ENCODE results near the gene IL1RAPL2.
A peak's percentile ranks its signal among the peaks of the same experiment; 100 is the strongest.
"Not testable (repeated sequence)": the region's sequence is repeated elsewhere in the genome, so short reads cannot be mapped to it uniquely, and the experiment has no call there.

IL1RAPL2 gene

DNA sequence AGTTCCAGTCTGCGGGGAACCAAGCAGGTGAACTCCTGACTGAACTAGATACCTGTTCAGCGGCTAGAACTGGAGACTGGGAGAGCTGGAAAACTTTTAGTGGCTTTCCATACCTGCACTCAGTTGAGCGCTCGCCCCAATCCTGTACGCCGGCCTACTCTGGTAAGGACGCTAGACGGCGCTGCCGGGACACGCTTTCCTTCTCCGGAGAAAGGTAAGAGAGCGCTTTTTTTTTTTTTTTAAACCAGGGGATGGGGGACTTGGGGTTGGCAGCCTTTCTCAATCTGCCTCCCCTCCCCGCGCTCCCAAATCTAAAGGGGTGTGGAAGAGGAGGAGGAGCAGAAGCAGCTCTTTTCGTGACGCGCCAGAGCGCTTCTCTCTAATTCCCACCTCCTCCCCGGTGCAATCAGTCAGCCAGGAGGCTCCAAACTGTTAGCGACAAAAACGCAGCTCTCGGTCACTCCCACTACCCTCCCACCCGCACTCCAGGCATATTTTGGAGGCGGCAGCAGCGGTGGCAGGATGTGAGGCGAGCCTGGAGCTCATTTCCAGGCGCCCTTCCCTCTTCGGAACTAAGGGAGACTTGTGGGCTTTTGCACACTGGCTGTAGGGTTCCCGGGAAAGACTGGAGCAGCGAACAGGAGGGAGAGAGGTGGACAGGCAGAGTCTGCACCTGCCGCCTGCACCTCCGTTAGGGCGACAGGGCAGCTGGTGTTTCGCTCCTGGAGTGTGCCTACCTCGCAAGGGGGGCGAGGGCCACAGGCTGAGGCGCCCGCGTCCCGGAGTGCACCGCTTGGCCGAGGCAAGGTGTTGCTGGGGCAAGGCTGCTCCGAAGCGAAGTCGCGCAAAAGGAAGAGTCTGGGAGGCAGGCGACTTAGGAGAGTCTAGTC lies at the start of gene IL1RAPL2:
TSS of gene IL1RAPL2 (plus strand) at position 409 of the 890 bp plus-strand sequence.
- DNase-seq (ENCODE audit: low spot score), result peak; percentile 63

DNA sequence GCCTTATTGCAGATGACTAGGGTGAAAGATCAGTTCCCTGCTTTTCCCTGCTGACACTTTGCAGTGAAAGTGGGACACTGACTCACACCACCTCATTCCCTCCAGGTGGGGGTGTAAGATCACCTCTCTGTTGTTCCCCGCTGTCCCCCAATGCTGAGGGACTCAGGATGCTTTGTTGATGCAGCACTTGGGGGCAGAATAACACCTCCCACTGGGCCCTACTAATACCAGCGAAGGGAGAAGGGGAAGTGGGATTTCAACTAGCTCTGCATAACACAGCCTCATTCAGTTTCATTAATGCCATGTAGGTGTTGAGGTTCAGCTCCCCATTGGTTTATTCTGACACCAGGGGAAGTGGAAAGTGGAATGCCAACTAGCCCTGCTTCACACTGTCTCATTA lies 43.6 kb upstream of the IL1RAPL2 start:
- no peak for DNase-seq (ENCODE audit: low spot score)

DNA sequence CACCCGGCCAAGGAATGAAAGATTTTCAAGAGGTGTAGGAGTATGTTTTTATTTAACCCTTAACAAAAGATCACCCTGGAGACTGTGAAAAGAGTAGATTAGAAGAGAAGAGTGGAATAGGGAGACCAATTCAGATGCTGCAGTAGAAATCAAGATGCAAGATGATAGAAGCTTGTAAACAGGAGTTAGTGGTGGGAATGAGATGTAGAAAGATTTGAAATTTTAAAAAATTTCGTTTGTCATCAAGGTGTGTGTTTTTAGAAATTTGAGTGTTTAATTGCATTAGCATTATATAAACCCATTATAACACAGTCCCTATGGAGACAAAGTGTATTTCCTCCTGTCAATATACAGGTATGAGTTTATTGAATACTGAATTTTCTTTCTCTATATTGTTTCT lies 42.1 kb upstream of the IL1RAPL2 start:
- no peak for DNase-seq (ENCODE audit: low spot score)

DNA sequence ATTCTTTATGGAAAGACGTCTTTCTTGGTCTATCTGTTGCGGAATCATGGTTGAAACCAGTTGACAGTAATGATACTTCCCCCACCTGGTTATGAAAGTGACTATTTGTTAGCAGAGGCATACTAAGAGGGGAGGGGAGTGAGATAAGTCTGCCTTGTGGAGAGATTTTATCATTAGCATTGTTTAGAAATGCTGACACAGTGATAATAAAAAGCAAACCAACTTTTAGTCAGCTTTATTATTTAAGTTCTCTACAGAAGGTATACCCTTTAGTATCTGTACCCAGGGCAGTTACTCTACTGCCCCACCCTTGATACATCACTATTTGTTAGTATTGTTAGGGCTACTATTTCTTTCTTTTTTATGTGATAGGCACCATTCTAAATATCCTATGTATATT lies 26.9 kb upstream of the IL1RAPL2 start:
- no peak for DNase-seq (ENCODE audit: low spot score)

DNA sequence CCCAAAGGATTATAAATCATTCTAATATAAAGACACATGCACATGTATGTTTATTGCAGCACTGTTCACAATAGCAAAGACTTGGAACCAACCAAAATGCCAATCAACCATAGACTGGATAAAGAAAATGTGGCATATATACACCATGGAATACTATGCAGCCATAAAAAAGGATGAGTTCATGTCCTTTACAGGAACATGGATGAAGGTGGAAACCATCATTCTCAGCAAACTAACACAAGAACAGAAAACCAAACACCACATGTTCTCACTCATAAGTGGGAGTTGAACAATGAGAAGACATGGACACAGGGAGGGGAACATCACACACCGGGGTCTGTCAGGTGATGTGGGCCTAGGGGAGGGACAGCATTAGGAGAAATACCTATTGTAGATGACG lies 23.6 kb upstream of the IL1RAPL2 start:
- not testable (repeated sequence) for DNase-seq (ENCODE audit: low spot score)

DNA sequence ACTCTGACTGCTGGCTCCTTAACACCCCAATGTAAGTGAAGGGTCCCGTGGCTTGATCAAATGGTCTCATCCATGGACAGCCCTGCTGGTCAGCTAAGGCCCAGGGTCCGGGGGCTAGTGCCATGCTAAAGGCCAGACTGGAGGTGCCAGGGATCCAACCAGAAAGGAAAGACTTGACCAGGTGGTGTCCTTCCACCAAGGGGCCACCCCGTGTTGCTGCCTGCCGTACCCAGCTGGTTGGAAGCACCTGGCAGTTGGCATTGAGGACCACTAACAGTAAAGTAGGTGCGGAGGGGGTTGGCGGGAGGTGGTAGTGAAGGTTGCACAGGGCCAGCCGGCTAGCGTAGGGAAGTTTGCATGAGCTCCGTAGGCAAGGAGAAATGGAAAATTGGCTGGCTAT lies 1.7 kb upstream of the IL1RAPL2 start:
- DNase-seq (ENCODE audit: low spot score), result no peak

DNA sequence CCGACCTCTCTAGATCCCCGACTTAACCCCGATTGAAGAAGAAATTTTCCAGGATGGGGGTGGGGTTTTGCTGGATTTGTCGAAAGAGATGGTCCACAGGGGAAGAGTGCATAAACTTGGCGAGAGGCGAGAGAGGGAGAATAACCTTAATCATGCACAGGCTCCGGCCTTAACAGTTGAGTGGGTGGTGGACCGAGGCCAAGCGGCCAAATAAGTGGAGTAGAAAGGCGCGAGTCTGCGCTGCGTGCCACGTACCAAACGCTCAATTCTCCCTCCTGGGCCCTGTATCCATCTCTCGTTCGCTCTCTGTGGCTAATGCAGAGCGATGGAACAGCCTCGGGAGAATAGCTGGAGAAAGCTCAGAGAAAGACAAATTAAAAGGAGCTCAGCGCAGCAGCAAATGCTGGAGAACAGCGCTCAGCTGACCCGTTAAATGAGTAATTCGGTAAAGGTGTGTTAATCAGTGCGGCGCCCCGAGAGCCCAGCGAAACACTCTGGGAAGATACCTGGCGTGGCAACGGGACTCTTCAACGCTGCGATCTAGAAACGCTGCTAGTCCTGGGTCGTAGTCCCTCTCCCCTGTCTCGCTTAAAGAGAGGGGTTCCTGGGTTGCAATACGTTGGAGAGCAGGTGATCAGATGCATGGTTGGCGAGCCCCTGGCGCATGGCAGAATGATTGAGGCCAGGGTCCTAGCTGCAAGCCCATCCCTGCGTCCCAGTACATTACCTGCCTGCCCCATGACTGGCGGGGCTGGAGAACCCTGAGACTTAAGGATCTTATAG lies 887 bp upstream of the IL1RAPL2 start:
- no peak for DNase-seq (ENCODE audit: low spot score)

DNA sequence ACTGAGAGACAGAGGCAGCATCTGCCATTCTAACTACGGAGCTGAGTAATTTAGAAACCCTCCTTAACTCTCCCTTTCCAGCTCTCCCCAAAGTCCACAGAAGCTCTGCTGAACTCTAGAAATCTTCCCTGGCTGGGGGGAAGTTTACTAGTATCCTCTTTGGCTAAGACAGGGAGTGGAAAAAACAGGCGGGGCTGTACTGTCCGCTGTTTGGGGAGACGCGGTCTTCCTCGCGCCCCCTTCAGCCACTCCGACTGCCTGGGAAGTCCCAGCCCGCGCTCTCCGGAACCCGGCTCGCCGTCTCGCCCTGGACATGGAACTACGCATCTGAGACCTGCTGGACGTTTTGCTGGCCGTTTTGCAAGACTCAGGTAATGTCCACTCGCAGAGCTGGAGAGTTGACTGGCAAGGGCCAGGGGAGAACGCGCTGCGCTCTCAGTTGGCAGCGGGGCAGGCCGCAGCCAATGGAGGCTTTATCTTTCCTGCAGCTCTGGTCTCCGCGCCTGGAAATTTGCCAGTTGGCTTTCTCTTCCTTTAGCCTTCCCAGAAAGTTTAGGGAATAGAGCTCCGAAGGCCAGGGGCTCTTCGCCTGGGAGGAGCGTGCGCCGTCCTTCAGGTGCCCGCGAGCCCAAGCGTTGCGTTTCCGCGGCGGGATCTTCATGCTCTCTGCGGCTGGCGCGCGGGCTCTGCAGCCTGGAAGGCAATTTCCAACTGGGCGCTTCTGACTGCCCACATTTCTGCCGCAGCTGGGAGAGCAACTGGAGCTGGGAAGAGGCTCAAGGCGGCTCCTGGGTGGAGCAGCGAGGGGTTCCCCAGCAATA lies 892 bp downstream of the IL1RAPL2 start:
- DNase-seq (ENCODE audit: low spot score), result no peak

DNA sequence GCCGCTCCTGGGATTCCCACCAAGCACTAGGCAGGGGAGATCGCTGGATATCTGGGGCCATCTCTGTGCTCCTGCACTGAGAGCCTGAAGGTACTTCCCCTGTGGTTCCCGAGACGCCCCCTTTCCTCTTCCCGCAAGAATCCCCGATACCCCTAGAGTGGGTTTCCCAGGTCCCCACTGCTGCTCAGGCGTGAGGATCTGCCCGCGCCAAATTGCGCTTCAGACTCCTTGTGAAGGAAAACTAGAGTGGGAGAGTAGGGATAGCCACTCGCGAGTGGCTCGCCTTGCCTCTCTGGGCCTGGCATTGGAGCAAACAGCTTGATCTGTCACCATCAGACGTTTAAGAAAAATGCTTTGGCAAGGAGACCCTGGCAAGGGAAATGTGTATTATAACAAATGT lies 1.5 kb downstream of the IL1RAPL2 start:
- no peak for DNase-seq (ENCODE audit: low spot score)

DNA sequence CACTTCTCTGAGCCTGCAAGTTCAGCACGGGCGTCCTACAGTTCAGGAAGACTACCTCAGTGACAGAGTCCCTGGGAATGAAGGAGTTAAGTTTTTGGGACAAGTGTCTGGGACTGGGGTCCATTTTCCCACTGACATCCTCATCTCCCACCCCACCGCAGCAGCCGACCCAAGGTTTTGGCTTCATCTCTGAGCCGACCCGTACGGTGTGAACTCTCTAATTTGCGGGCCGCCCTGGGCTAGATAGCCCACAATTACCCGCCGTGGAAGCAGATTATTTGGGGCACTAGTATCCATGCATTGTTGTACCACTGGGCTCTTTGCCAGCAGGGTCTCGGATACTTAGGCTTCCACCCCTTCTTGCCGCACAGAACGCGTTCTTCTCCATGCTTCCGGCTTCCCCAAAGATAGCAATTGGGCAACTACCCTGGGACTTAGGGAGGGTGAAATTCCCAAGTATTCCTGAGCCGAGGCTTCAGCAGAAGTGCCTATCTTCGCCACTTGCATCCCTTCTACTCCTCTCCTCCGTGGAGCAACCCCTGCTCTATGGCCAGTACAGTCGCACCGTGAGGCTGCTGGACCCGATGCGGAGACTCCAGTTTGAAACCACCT lies 2.4 kb downstream of the IL1RAPL2 start:
- no peak for DNase-seq (ENCODE audit: low spot score)

DNA sequence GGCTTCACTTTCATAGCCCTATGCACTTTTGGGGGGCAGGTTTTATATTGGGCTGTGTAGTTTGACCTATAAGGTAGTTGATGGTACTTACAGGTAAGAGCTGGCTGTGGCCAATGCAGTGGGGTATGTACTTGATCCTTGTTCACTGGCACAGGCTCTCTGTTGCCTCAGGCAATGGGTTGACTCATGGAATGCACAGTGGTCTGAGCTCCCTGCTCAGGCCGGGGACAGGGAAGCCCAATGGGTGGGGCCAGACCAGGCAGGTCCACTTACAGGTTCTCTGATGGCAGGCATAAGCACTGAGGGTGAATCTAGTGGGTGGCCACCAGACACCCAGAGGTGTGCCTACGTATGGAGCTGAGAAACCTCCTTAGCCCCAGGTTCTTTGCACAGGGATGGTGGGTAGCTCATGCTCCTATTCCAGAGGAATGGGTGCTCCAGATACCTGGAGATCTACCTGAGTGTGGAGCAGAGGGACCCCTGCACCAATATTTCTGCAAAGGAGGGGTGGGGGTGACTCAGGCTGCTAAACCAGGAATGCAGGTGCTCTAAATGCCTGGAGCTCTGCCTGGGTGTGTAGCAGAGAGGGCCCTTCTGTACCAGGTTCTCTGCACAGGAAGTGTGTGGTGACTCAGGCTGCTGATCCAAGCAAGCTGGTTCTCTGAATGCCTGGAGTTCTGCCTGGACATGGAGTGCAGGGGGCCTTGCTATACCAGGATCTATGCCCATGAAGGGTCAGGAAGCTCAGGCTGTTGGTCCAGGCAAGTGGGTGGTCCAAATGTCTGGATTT lies 52.3 kb downstream of the IL1RAPL2 start:
- no peak for DNase-seq (ENCODE audit: low spot score)

DNA sequence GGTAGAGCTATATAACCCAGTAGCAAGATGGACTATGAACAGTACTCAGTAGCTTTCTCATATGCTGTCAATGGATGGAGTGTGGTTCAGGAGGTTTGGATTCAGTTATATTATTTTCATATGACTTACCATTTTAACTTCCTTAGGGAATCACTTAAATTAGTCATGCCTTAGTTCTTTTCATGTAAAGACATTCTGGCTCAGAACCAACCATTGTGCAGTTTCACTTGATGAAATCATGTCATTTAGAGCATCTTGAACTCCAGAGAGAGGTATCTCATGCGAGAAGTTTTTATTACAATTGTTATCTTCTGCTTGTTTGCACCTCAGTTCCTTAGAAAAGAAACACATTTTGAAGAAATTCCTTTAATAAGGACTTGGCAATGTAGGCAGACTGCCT lies 55.8 kb downstream of the IL1RAPL2 start:
- DNase-seq (ENCODE audit: low spot score), result no peak

DNA sequence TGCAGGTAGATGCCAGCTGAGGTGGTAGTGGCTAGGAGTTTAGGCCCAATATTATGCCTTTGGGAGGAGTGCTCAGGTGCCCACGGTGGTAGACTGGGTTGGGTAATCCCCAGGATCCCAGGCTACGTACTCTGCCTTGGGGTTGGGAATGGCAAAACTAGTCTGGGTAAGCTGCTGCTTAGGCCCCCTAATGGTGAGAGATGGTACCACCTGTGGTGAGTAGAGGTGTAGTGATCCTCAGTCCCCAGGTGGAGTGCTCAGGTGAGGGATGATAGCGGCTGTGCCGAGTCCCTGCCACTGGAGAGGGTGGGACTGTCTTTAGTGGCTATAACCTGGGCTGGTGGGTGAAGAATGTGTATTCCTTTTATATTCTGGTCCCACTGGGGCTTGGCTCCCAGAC lies 75.2 kb downstream of the IL1RAPL2 start:
- no peak for DNase-seq (ENCODE audit: low spot score)

DNA sequence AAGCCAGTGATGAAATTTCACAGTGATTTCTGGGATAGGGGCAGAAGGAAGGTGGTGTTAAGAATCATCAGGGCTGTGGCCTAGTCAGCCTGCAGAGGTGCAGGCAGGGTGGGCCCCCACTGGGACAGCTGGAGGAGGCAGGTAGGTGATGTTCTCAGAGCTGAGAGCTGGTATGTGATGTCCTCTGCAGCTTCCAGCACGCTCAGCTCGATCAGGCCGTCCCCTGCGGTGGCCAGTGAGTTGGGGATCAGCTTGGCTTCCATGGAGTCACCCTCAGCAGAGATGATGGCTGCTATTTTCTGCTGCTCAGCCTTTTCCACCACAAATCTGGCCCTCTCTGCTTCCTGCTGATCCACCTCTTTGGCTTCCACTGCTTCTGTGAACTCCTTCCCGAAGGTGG lies 81.1 kb downstream of the IL1RAPL2 start:
- no peak for DNase-seq (ENCODE audit: low spot score)

DNA sequence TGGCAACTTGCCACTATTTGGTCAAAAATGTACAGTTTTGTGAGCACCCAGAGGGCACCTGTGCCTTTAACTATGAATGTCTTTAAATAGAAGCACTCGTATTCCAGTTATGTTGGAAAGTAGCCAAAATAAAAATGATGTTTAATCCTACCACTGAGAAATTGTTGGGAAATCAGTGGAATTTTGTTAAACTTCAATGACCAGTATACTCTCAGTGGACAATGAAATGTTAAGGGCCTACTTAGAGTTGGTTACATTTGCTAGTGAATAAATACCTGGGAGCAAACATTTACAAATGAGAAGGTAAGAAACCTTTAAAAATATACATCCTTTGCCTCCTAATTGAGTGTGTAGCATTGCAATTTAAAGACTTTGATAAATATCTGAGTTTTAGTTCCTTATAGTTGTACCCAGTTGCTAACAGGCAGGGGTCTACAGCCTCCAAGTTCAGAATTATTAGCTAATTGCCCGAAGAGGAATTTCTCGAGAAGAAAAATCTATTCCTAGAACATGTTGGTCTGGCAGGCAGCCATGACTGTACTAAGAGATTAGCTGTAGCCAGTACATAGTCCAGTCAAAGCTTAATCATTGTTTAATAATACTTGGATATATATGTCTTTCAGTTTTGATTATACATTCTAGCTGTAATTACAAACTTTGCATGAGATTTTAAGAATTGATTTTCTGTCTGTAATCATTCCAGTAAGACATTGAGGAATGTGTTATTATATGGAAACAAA lies 93.2 kb downstream of the IL1RAPL2 start:
- DNase-seq (ENCODE audit: low spot score), result no peak

DNA sequence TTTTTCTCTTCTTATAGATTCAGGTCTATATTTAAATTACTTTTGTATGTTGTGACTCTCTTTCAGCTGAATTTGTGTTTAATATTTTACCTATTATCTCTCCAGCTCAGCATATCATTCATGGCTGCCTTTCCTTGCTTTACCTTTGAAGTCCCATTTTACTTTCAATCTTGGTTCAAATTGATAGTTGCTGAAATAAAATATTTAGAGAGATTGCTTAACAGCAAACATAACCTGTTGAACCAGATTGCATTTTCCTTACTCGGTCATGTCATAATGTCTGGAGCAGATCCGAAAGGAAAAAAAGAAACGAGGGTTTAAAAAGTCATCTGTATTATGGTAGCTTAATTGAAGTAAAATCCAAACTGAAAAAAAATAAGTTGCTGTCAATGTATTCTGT lies 94.1 kb downstream of the IL1RAPL2 start:
- DNase-seq (ENCODE audit: low spot score), result no peak

DNA sequence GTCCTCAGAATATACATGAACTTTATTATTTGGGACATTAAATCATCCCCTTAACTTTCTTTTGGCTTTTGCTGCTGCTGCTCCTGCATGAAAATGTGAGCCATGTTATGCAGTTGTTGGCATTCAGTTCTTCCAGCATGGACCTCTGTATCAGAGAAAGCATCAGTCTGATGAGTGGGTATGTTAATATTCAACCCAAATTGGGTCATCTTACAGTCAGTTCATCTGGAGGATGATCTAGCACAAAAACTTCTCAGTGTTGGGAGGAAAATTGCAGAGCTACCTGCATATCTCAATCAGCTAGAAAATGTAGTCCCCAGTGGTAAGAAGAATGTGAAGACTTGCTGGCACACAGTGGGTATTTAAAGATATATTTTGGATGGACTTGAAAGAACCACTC lies 96.7 kb downstream of the IL1RAPL2 start:
- DNase-seq (ENCODE audit: low spot score), result no peak

DNA sequence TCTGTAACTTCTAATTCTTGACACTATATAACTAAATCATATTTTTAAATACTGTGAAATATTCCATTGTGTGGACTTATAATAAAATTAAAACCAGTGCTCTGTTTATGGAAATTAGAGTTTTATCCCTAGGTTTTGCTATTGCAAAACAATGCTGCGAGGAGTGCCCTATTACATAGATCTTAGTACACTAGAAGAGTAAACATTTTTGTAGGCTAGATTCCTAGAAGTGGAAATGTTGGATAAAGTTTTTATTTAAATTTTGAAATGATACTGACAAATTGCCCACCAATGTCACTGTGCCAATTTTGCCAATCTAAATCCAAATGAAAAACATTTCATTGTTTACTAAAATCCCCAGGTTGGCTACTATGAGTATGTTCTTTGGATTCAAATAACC lies 99.7 kb downstream of the IL1RAPL2 start:
- DNase-seq (ENCODE audit: low spot score), result no peak

DNA sequence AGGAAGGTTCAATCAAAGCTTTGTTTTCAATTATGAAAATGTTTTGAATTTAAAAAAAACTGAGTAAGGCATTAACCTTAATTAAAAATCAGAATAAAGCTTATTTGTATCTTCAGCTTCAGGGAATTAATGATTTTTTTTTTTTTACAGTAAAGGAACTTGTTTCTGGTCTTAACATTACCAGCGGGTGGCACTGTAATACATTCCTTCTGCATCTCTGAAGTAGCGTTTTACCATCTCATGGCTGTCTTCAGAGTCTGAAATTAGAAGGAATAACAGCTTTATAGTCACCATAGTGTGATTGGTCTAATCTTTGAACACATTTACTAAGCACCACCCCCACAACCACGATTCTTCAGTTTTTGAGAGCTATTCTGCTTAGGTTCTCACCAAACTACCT lies 102.6 kb downstream of the IL1RAPL2 start:
- DNase-seq (ENCODE audit: low spot score), result no peak

DNA sequence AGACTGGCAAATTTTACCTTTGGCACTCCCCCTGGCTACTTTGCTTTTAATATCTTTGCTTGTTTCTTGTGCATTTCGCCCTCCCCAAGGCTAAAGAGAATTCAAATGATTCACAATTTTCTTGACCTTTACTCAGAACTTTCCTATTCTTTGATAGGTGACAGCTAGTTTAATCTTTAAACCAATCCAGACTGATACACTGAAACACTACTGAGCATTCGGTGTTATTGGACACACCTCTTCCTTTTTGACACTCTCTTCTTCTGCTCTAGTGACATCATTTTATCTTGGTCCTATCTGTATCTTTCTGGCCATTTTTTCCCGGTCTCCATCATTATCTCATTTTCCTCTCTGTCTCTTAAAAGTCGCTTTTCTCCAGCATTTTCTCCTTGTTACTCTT lies 103.1 kb downstream of the IL1RAPL2 start:
- no peak for DNase-seq (ENCODE audit: low spot score)
